ENCODE data around the gene PPM1M.

Gene PPM1M

GRCh38 chr3:52299247-52299878 is 53.8 kb downstream of the PPM1M start:
- no peak for DNase-seq
